Endodermal cell (in vitro differentiated cells): ENCODE results near the gene TCP11. TPM values are rescaled to one million over a fixed set of nuclear protein-coding genes. Genes with fewer than 3 reads are reported as not detected.

Experiments
- DNase-seq: peaks from one replicate; pipeline ENCODE4 v3.0.0-alpha.2; 2017
- H3K27ac ChIP-seq: 2 replicates; pipeline ENCODE4 v1.5.1; 2013; ENCODE audit warnings: mild to moderate bottlenecking, low read depth, low read length, moderate library complexity
- H3K27me3 ChIP-seq: 2 replicates; pipeline ENCODE4 v1.6.1; 2013; ENCODE audit warnings: mild to moderate bottlenecking, low read length, moderate library complexity; ENCODE audit not compliant: insufficient read depth, control insufficient read depth, poor library complexity, severe bottlenecking
- H3K36me3 ChIP-seq: 2 replicates; pipeline ENCODE4 v1.7.0; 2013; ENCODE audit warnings: mild to moderate bottlenecking, low read length, moderate library complexity; ENCODE audit not compliant: control insufficient read depth, insufficient read depth
- H3K4me1 ChIP-seq: one replicate; pipeline ENCODE4 v1.7.0; 2013; ENCODE audit warnings: low read length; ENCODE audit not compliant: control insufficient read depth, insufficient read depth
- H3K4me3 ChIP-seq: 2 replicates; pipeline ENCODE4 v1.5.1; 2013; ENCODE audit warnings: mild to moderate bottlenecking, low read length, moderate library complexity
- H3K9ac ChIP-seq: 2 replicates; pipeline ENCODE4 v1.6.1; 2013; ENCODE audit warnings: mild to moderate bottlenecking, low read length, moderate library complexity; ENCODE audit not compliant: poor library complexity, severe bottlenecking; ENCODE audit errors: extremely low read depth
- H3K9me3 ChIP-seq: 2 replicates; pipeline ENCODE4 v1.6.1; 2013; ENCODE audit warnings: mild to moderate bottlenecking, low read length, moderate library complexity; ENCODE audit not compliant: control insufficient read depth
- H3K27ac Mint-ChIP-seq: 2 replicates; pipeline ENCODE4 v1.8.0; 2020; ENCODE audit warnings: mixed read lengths
- H3K27me3 Mint-ChIP-seq: 2 replicates; pipeline ENCODE4 v1.8.0; 2021; ENCODE audit warnings: mild to moderate bottlenecking, mixed read lengths; ENCODE audit not compliant: insufficient read depth
- H3K36me3 Mint-ChIP-seq: 2 replicates; pipeline ENCODE4 v1.8.0; 2020; ENCODE audit warnings: low read depth, mixed read lengths
- H3K4me1 Mint-ChIP-seq: 2 replicates; pipeline ENCODE4 v1.8.0; 2020; ENCODE audit warnings: mixed read lengths
- H3K4me3 Mint-ChIP-seq: 2 replicates; pipeline ENCODE4 v1.8.0; 2020; ENCODE audit warnings: mild to moderate bottlenecking, moderate library complexity, mixed read lengths
- H3K9me3 Mint-ChIP-seq: 2 replicates; pipeline ENCODE4 v1.8.0; 2020; ENCODE audit warnings: mild to moderate bottlenecking, mixed read lengths
- CTCF ChIP-seq: fragments of 200-600 bp; sonication (generic); conservative IDR thresholded peaks from 2 replicates; pipeline ENCODE4 v1.5.0; 2021; ENCODE audit warnings: antibody characterized with exemption, mild to moderate bottlenecking
- WGBS, 2 experiments: methylation state at CpG; one replicate each; pipeline versions ENCODE4 v1.1.5 to v1.1.7; 2013; ENCODE audit warnings: missing lambda C conversion rate in 2 of 2, mixed read lengths in 1 of 2; ENCODE audit not compliant: insufficient coverage in 1 of 2, insufficient read length in 1 of 2; 5-methylcytosine and 5-hydroxymethylcytosine counted together
- total RNA-seq, 2 donors: library from RNA; stranded (reverse); fragmentation: NEBNext Ultra II Directional in 1 of 2; extraction: Animal tissue kit (Norgen Biotek cat#: 25700) in 1 of 2; gene quantifications; 2 replicates in 1 of 2; 3 replicates in 1 of 2; pipeline ENCODE4 v1.2.1, GENCODE V29; 2021

TCP11 gene
- total RNA-seq, 2 donors from 2014 or later: not detected

GRCh38 chr6:35163836-35164235 is 22.7 kb upstream of the TCP11 start:
- no peaks in the 10 kb centered on the region for H3K9me3 Mint-ChIP-seq
- Histone ChIP-seq H3K9me3 (no peaks in the 10 kb centered on the region), H3K27me3 (peaks cover 12% of the 10 kb centered on the region), H3K36me3 (no peaks in the 10 kb centered on the region), H3K27ac (no peak overlapping the region), H3K4me1 (peaks cover 2% of the 10 kb centered on the region), H3K9ac (no peak overlapping the region), H3K4me3 (no peak overlapping the region)
- H3K27me3 Mint-ChIP-seq: peaks cover 21% of the 10 kb centered on the region
- H3K4me1 Mint-ChIP-seq: peaks cover 22% of the 10 kb centered on the region
- no peak for DNase-seq
- no peak overlapping the region for H3K4me3 Mint-ChIP-seq
- no peak for TF ChIP-seq CTCF
- WGBS, 2 experiments: 95 to 96% methylated on average over 7 of the region's 7 CpGs
- H3K36me3 Mint-ChIP-seq: no peaks in the 10 kb centered on the region
- no peak overlapping the region for H3K27ac Mint-ChIP-seq

- peaks cover 22% of the 10 kb centered on the region for H3K4me1 Mint-ChIP-seq
- H3K9me3 Mint-ChIP-seq: no peaks in the 10 kb centered on the region
- H3K4me1 ChIP-seq: peaks cover 2% of the 10 kb centered on the region
- no peak overlapping the region for H3K4me3 ChIP-seq
- peaks cover 17% of the 10 kb centered on the region for H3K27me3 Mint-ChIP-seq
- no peak overlapping the region for H3K4me3 Mint-ChIP-seq
- TF ChIP-seq CTCF: no peak
- 90 to 100% methylated on average over 4 to 5 of the region's 5 CpGs for WGBS, 2 experiments
- no peaks in the 10 kb centered on the region for H3K9me3 ChIP-seq
- H3K27ac Mint-ChIP-seq: no peak overlapping the region
- no peak for DNase-seq
- H3K36me3 Mint-ChIP-seq: no peaks in the 10 kb centered on the region
- H3K27me3 ChIP-seq: peaks cover 12% of the 10 kb centered on the region
- no peak overlapping the region for H3K27ac ChIP-seq
- H3K36me3 ChIP-seq: no peaks in the 10 kb centered on the region
- no peak overlapping the region for H3K9ac ChIP-seq
Measured at GRCh38 chr6:35161776-35162607, 20.9 kb upstream of the TCP11 start.

GRCh38 chr6:35161266-35161665 is 20.1 kb upstream of the TCP11 start:
- Mint-ChIP-seq H3K27ac (no peak overlapping the region), H3K27me3 (peaks cover 18% of the 10 kb centered on the region), H3K4me1 (peaks cover 18% of the 10 kb centered on the region), H3K9me3 (no peaks in the 10 kb centered on the region), H3K36me3 (no peaks in the 10 kb centered on the region), H3K4me3 (no peak overlapping the region)
- no peak for TF ChIP-seq CTCF
- no peaks in the 10 kb centered on the region for H3K9me3 ChIP-seq
- H3K9ac ChIP-seq: no peak overlapping the region
- H3K27ac ChIP-seq: no peak overlapping the region
- H3K4me1 ChIP-seq: peaks cover 2% of the 10 kb centered on the region
- H3K4me3 ChIP-seq: no peak overlapping the region
- DNase-seq: no peak
- H3K36me3 ChIP-seq: no peaks in the 10 kb centered on the region
- H3K27me3 ChIP-seq: peaks cover 12% of the 10 kb centered on the region
